ENCODE data around the gene ST6GAL1.

GRCh38 chr3:186931532-186932280, 1.4 kb downstream of the ST6GAL1 start:
- TF ChIP-seq ATF3 (IDR thresholded peaks at IDR 0.05; ENCODE audit: insufficient read depth, low read depth, low read length) (no peak), TCF12 (IDR thresholded peaks at IDR 0.05; ENCODE audit: low read depth, low read length) (no peak), POLR2AphosphoS5 (IDR thresholded peaks at IDR 0.05; ENCODE audit: low read depth, low read length) (peak; percentile 7), ASH2L (IDR thresholded peaks at IDR 0.05; ENCODE audit: low read length) (no peak), CTCF (IDR thresholded peaks at IDR 0.05; ENCODE audit: control extremely low read depth in 1 of 3, insufficient read depth in 1 of 3, low read depth in 1 of 3, low read length in 3 of 3) (no peak), SRF (IDR thresholded peaks at IDR 0.05; ENCODE audit: low read depth, low read length) (no peak), YY1 (IDR thresholded peaks at IDR 0.05; ENCODE audit: low read depth, low read length) (no peak; the same call in 1 of the 2 replicates)

Data from H1 (cell line).